Right atrium auricular region (tissue), 2 donors: ENCODE results near the gene SPOCK1. TPM values are rescaled to one million over a fixed set of nuclear protein-coding genes. Genes with fewer than 3 reads are reported as not detected.

Experiments
- DNase-seq: peaks from one replicate; pipeline ENCODE4 v3.0.0-alpha.2; 2019; ENCODE audit warnings: low spot score
- H3K27ac ChIP-seq, 2 donors: fragments of 200-600 bp; sonication (generic); 1 replicate in 1 of 2; 2 replicates in 1 of 2; pipeline ENCODE4 v1.5.1; 2016 to 2019
- H3K27me3 ChIP-seq, 2 donors: fragments of 200-600 bp; sonication (generic); one replicate each; pipeline versions ENCODE4 v1.5.1 to v1.6.0; 2017 to 2019
- H3K36me3 ChIP-seq: fragments of 200-600 bp; sonication (generic); one replicate; pipeline ENCODE4 v1.5.1; 2016
- H3K4me1 ChIP-seq, 2 donors: fragments of 200-600 bp; sonication (generic); one replicate each; pipeline versions ENCODE4 v1.5.1 to v1.6.0; 2017 to 2019
- H3K4me3 ChIP-seq, 2 donors: fragments of 200-600 bp; sonication (generic); 1 replicate in 1 of 2; 2 replicates in 1 of 2; pipeline ENCODE4 v1.5.1; 2017 to 2019; ENCODE audit warnings: mild to moderate bottlenecking in 1 of 2, moderate library complexity in 1 of 2
- H3K9me3 ChIP-seq, 2 donors: fragments of 200-600 bp; sonication (generic); one replicate each; pipeline ENCODE4 v1.5.1; 2019
- CTCF ChIP-seq, 2 donors: fragments of 200-600 bp; sonication (generic); IDR thresholded peaks; one replicate each; pipeline ENCODE4 v1.5.1; 2019; ENCODE audit warnings: antibody characterized with exemption in 2 of 2
- total RNA-seq, 2 donors: library from RNA; depleted of rRNA; stranded (reverse); fragments of >200 nt; gene quantifications; one replicate each; pipeline ENCODE4 v1.1.0, GENCODE V29; 2016

Gene SPOCK1
- total RNA-seq, 2 donors from 2014 or later, result 59.8 to 84.5 TPM

- DNase-seq, result no peak
- Histone ChIP-seq H3K36me3 (no peaks in the 10 kb centered on the region), H3K4me3 (no peak overlapping the region), H3K9me3 (peaks cover 0 to 5% of the 10 kb centered on the region in 2 donors), H3K27ac (no peak overlapping the region), H3K4me1 (no peaks in the 10 kb centered on the region), H3K27me3 (no peaks in the 10 kb centered on the region)
- TF ChIP-seq CTCF (IDR thresholded peaks at IDR 0.05), result no peak
Observed at GRCh38 chr5:137381555-137381954, 117.6 kb downstream of the SPOCK1 start.

- DNase-seq, result no peak
- no peaks in the 10 kb centered on the region for H3K36me3 ChIP-seq
- no peak overlapping the region for H3K4me3 ChIP-seq
- no peak overlapping the region for H3K27ac ChIP-seq
- peaks cover 0 to 5% of the 10 kb centered on the region in 2 donors for H3K9me3 ChIP-seq
- no peaks in the 10 kb centered on the region for H3K27me3 ChIP-seq
- TF ChIP-seq CTCF (IDR thresholded peaks at IDR 0.05), result no peak
- no peaks in the 10 kb centered on the region for H3K4me1 ChIP-seq
Observed at GRCh38 chr5:137379555-137380286, 119.4 kb downstream of the SPOCK1 start.

- Histone ChIP-seq H3K4me3 (no peak overlapping the region), H3K36me3 (no peaks in the 10 kb centered on the region), H3K4me1 (no peaks in the 10 kb centered on the region), H3K27ac (no peak overlapping the region), H3K9me3 (no peaks in the 10 kb centered on the region), H3K27me3 (no peaks in the 10 kb centered on the region)
- TF ChIP-seq CTCF (IDR thresholded peaks at IDR 0.05), result no peak
- DNase-seq, result no peak
Observed at GRCh38 chr5:137375741-137376526, 123.2 kb downstream of the SPOCK1 start.

- no peak for TF ChIP-seq CTCF (IDR thresholded peaks at IDR 0.05)
- H3K27ac ChIP-seq, result no peak overlapping the region
- H3K27me3 ChIP-seq, result no peaks in the 10 kb centered on the region
- DNase-seq, result no peak
- no peaks in the 10 kb centered on the region for H3K36me3 ChIP-seq
- no peak overlapping the region for H3K4me3 ChIP-seq
- no peaks in the 10 kb centered on the region for H3K9me3 ChIP-seq
- no peaks in the 10 kb centered on the region for H3K4me1 ChIP-seq
Observed at GRCh38 chr5:137374110-137374714, 124.9 kb downstream of the SPOCK1 start.

- Histone ChIP-seq H3K9me3 (no peaks in the 10 kb centered on the region), H3K27me3 (no peaks in the 10 kb centered on the region)
- TF ChIP-seq CTCF (IDR thresholded peaks at IDR 0.05), result no peak
Observed at GRCh38 chr5:137372773-137373160, 126.4 kb downstream of the SPOCK1 start.

More at GRCh38 chr5:137372773-137373160, 126.4 kb downstream of the SPOCK1 start:
- DNase-seq, result no peak
- Histone ChIP-seq H3K36me3 (no peaks in the 10 kb centered on the region), H3K4me3 (no peak overlapping the region), H3K4me1 (no peaks in the 10 kb centered on the region), H3K27ac (no peak overlapping the region)
